Measurements from ENCODE around the gene OSBPL10.

OSBPL10 gene

DNA sequence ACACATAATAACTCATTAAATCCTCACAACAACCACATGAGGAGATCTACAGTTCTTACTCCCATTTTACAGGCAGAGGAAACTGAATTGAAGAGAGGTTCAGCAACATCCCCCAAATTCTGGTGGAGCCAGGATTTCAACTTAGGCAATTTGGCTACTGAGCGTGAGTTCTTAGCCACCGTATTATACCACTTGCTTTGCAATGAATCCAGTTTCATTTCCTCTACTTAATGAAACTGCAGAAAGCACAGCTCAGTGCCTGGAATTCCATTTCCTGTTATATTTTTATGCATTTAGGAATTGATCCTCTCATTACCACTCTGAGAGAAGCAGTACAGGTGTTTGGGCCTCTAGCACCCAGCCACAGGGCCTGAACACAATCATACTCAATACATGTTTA lies 4.8 kb upstream of the OSBPL10 start:
- Histone ChIP-seq H3K79me2 (ENCODE audit: low read length) (no peaks in the 10 kb centered on the region), H3K4me2 (ENCODE audit: low read length) (peak overlapping the region; percentile 40), H3K36me3 (replicated peaks; ENCODE audit: low read depth, low read length) (peaks cover 34% of the 10 kb centered on the region), H4K20me1 (ENCODE audit: insufficient read depth, low read length) (no peaks in the 10 kb centered on the region), H3K4me1 (ENCODE audit: low read length) (peaks cover 22% of the 10 kb centered on the region), H3K9me3 (ENCODE audit: insufficient read depth, low read length) (peaks cover 17% of the 10 kb centered on the region), H2AFZ (ENCODE audit: low read depth, low read length) (no peak overlapping the region), H3K4me3 (ENCODE audit: low read length) (no peak overlapping the region), H3K27me3 (ENCODE audit: low read depth, low read length) (no peaks in the 10 kb centered on the region), H3K9ac (ENCODE audit: low read length) (no peak overlapping the region), H3K27ac (ENCODE audit: low read length) (peak overlapping the region; percentile 25; the same call in 1 of the 2 replicates)
- no peak for TF ChIP-seq EZH2phosphoT487 (IDR thresholded peaks at IDR 0.05; ENCODE audit: low read depth)
- TF ChIP-seq, protein P1, sequence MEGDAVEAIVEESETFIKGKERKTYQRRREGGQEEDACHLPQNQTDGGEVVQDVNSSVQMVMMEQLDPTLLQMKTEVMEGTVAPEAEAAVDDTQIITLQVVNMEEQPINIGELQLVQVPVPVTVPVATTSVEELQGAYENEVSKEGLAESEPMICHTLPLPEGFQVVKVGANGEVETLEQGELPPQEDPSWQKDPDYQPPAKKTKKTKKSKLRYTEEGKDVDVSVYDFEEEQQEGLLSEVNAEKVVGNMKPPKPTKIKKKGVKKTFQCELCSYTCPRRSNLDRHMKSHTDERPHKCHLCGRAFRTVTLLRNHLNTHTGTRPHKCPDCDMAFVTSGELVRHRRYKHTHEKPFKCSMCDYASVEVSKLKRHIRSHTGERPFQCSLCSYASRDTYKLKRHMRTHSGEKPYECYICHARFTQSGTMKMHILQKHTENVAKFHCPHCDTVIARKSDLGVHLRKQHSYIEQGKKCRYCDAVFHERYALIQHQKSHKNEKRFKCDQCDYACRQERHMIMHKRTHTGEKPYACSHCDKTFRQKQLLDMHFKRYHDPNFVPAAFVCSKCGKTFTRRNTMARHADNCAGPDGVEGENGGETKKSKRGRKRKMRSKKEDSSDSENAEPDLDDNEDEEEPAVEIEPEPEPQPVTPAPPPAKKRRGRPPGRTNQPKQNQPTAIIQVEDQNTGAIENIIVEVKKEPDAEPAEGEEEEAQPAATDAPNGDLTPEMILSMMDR (IDR thresholded peaks at IDR 0.05; ENCODE audit: low read depth, low read length): no peak

DNA sequence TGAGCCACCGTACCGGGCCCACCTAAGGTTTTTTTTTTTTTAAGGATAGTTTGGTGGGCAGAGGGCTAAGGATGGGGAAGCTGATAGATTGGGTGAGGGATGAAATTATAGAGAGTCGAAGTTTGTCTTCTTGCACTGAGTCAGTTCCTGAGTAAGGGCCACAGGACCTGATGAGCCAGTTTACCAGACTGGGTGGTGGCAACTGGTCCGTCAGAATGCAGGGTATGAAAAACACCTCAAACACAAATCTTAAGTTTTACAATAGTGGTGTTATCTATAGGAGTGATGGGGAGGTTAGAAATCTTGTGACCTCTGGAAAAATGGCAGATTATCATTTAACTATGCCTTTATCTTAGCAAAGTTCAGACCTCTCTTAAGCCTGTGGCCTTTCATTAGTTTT lies 3.3 kb upstream of the OSBPL10 start:
- Histone ChIP-seq H3K4me2 (ENCODE audit: low read length) (no peak overlapping the region), H3K27me3 (ENCODE audit: low read depth, low read length) (no peaks in the 10 kb centered on the region), H2AFZ (ENCODE audit: low read depth, low read length) (no peak overlapping the region), H3K9ac (ENCODE audit: low read length) (no peak overlapping the region), H3K9me3 (ENCODE audit: insufficient read depth, low read length) (peaks cover 14% of the 10 kb centered on the region; the same call in 1 of the 2 replicates), H4K20me1 (ENCODE audit: insufficient read depth, low read length) (no peaks in the 10 kb centered on the region), H3K36me3 (replicated peaks; ENCODE audit: low read depth, low read length) (peaks cover 28% of the 10 kb centered on the region), H3K27ac (ENCODE audit: low read length) (no peak overlapping the region), H3K79me2 (ENCODE audit: low read length) (peaks cover 9% of the 10 kb centered on the region), H3K4me3 (ENCODE audit: low read length) (no peak overlapping the region), H3K4me1 (ENCODE audit: low read length) (peaks cover 26% of the 10 kb centered on the region)
- TF ChIP-seq EZH2phosphoT487 (IDR thresholded peaks at IDR 0.05; ENCODE audit: low read depth): no peak
- TF ChIP-seq, protein P1 (IDR thresholded peaks at IDR 0.05; ENCODE audit: low read depth, low read length): no peak

DNA sequence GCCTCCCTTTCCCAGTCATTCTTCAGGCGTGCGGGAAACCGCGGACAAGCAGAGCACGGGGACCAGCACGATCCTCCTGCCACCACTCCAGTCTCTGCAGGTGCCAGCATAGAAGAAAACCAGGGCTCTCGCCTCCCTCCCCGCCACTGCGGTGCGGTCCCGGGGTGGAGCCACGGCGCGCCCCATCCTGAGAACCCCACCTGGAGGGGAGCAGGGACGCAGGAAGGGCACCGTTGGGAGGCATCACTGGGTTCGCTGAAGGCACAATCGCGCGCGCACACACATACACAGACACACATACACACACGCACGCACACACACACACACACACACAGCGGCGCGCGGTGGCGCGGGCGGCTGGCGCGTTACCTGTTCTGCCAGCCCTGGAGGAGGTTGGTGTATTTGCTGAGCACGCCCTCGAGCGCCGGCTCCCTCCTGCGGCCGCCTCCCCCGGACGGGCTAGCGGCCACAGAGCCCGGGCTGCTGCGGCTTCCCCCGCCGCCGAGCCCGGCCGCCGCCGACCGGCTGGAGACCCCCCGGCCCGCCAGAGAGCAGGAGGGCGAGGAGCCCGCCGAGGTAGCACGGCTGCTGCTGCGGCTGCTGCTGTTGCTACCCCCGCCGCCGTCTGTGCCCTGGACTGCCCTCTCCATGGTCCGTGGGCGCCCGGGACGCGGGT lies 394 bp downstream of the OSBPL10 start:
- H3K79me2 ChIP-seq (ENCODE audit: low read length): peaks cover 41% of the 10 kb centered on the region

DNA sequence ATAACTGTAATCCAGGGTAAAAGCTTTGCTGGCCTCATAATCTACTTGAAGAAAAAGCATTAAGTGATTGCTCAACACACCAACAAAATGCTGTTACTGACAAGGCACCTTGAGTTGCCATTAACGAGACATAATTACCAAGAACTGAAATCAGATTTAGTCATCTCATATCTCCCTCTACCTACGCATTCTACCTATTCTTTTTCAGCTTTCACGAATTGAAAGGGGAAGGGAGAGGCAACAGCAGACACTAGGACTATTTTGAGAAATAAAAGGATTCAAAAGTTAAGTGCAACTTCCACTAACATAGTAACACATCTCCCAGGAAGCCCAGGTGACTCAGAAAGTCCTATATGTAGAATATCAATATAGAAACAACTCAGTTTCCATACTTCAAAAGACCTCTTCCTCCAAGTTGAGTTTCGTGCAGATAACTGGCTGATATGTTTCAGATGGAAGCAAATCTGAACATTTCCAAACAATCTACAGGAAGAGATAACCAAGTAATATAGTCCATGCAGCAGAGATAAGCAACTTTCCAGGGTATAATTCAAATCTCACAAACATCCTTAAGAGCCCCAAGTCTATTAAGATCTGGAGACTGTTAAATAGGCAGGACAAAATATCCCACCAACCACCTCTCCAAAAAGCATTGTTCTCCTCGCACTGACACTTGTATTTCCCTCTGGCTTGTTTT lies 1.9 kb downstream of the OSBPL10 start:
- peak overlapping the region; percentile 75 for H3K4me2 ChIP-seq (ENCODE audit: low read length)
- no peaks in the 10 kb centered on the region for H3K9me3 ChIP-seq (ENCODE audit: insufficient read depth, low read length)
- TF ChIP-seq EZH2phosphoT487 (IDR thresholded peaks at IDR 0.05; ENCODE audit: low read depth): no peak
- TF ChIP-seq, protein P1 (IDR thresholded peaks at IDR 0.05; ENCODE audit: low read depth, low read length): no peak
- H3K4me3 ChIP-seq (ENCODE audit: low read length): peak overlapping the region; percentile 81
- H2AFZ ChIP-seq (ENCODE audit: low read depth, low read length): no peak overlapping the region
- peak overlapping the region; percentile 88 for H3K27ac ChIP-seq (ENCODE audit: low read length)
- H4K20me1 ChIP-seq (ENCODE audit: insufficient read depth, low read length): no peaks in the 10 kb centered on the region
- H3K79me2 ChIP-seq (ENCODE audit: low read length): peaks cover 56% of the 10 kb centered on the region
- H3K27me3 ChIP-seq (ENCODE audit: low read depth, low read length): no peaks in the 10 kb centered on the region
- peaks cover 54% of the 10 kb centered on the region for H3K4me1 ChIP-seq (ENCODE audit: low read length)
- peaks cover 41% of the 10 kb centered on the region for H3K36me3 ChIP-seq (replicated peaks; ENCODE audit: low read depth, low read length)
- H3K9ac ChIP-seq (ENCODE audit: low read length): peak overlapping the region; percentile 86

More for the DNA sequence above, 394 bp downstream of the OSBPL10 start:
- no peaks in the 10 kb centered on the region for H3K9me3 ChIP-seq (ENCODE audit: insufficient read depth, low read length)
- H3K4me3 ChIP-seq (ENCODE audit: low read length): peak overlapping the region; percentile 81
- peaks cover 32% of the 10 kb centered on the region for H3K36me3 ChIP-seq (replicated peaks; ENCODE audit: low read depth, low read length)
- H3K27ac ChIP-seq (ENCODE audit: low read length): peak overlapping the region; percentile 88
- H2AFZ ChIP-seq (ENCODE audit: low read depth, low read length): peak overlapping the region; percentile 39
- H3K27me3 ChIP-seq (ENCODE audit: low read depth, low read length): no peaks in the 10 kb centered on the region
- peak overlapping the region; percentile 86 for H3K9ac ChIP-seq (ENCODE audit: low read length)
- H4K20me1 ChIP-seq (ENCODE audit: insufficient read depth, low read length): no peaks in the 10 kb centered on the region
- TF ChIP-seq, protein P1 (IDR thresholded peaks at IDR 0.05; ENCODE audit: low read depth, low read length): peak; percentile 40; the same call in 1 of the 2 replicates
- no peak for TF ChIP-seq EZH2phosphoT487 (IDR thresholded peaks at IDR 0.05; ENCODE audit: low read depth)
- peak overlapping the region; percentile 75 for H3K4me2 ChIP-seq (ENCODE audit: low read length)
- H3K4me1 ChIP-seq (ENCODE audit: low read length): peaks cover 56% of the 10 kb centered on the region
